Fibroblast of lung (primary cell): ENCODE results near the gene NUFIP2. TPM values are rescaled to one million over a fixed set of nuclear protein-coding genes. Genes with fewer than 3 reads are reported as not detected.
A peak's percentile ranks its signal among the peaks of the same experiment; 100 is the strongest.

Source experiments
- DNase-seq, 2 donors: peaks; one replicate each; pipeline versions ENCODE4 v3.0.0 to v3.0.0-alpha.2; 2010; ENCODE audit warnings: low read depth in 2 of 2
- H2AFZ ChIP-seq: 2 replicates; pipeline ENCODE4 v1.5.1; 2012; ENCODE audit warnings: low read length, control low read depth, inconsistent platforms
- H3K27ac ChIP-seq: 2 replicates; pipeline ENCODE4 v1.5.1; 2011; ENCODE audit warnings: low read length, control low read depth; ENCODE audit not compliant: insufficient read depth
- H3K27me3 ChIP-seq: 2 replicates; pipeline ENCODE4 v1.5.1; 2011; ENCODE audit warnings: mild to moderate bottlenecking, low read length; ENCODE audit not compliant: control insufficient read depth, insufficient read depth
- H3K36me3 ChIP-seq: 2 replicates; pipeline ENCODE4 v1.5.1; 2011; ENCODE audit warnings: low read length; ENCODE audit not compliant: control insufficient read depth, insufficient read depth
- H3K4me1 ChIP-seq: 2 replicates; pipeline ENCODE4 v1.5.1; 2011; ENCODE audit warnings: low read length; ENCODE audit not compliant: control insufficient read depth, insufficient read depth; ENCODE audit errors: extremely low read depth
- H3K4me2 ChIP-seq: 2 replicates; pipeline ENCODE4 v1.5.1; 2011; ENCODE audit warnings: low read length, control low read depth; ENCODE audit not compliant: insufficient read depth; ENCODE audit errors: extremely low read depth
- H3K4me3 ChIP-seq, 4 experiments: fragments of 200-600 bp in 1 of 4; sonication (generic) in 1 of 4; replicated peaks in 1 of 4; 2 replicates each; pipeline ENCODE4 v1.5.1; 2011 to 2016; ENCODE audit warnings: low read length in 4 of 4, low read depth in 3 of 4, mild to moderate bottlenecking in 3 of 4, control low read depth in 2 of 4, inconsistent platforms in 1 of 4, mixed read lengths in 1 of 4; ENCODE audit not compliant: insufficient read depth in 1 of 4; ENCODE audit errors: control extremely low read depth in 1 of 4
- H3K79me2 ChIP-seq: 2 replicates; pipeline ENCODE4 v1.5.1; 2012; ENCODE audit warnings: mild to moderate bottlenecking, low read length, inconsistent platforms; ENCODE audit not compliant: control insufficient read depth, insufficient read depth
- H3K9ac ChIP-seq: 2 replicates; pipeline ENCODE4 v1.5.1; 2011; ENCODE audit warnings: mild to moderate bottlenecking, low read length, control low read depth; ENCODE audit not compliant: insufficient read depth
- H3K9me3 ChIP-seq: 2 replicates; pipeline ENCODE4 v1.5.1; 2012; ENCODE audit warnings: low read depth, low read length; ENCODE audit not compliant: control insufficient read depth, insufficient read depth
- H4K20me1 ChIP-seq: 2 replicates; pipeline ENCODE4 v1.5.1; 2011; ENCODE audit warnings: low read length; ENCODE audit not compliant: control insufficient read depth, insufficient read depth; ENCODE audit errors: extremely low read depth
- CTCF ChIP-seq, 2 donors: IDR thresholded peaks in 1 of 2; conservative IDR thresholded peaks in 1 of 2; 1 replicate in 1 of 2; 2 replicates in 1 of 2; pipeline ENCODE4 v1.5.1; 2011 to 2012; ENCODE audit warnings: low read length in 2 of 2, control low read depth in 1 of 2, inconsistent platforms in 1 of 2, low read depth in 1 of 2, mild to moderate bottlenecking in 1 of 2
- EZH2 ChIP-seq: IDR thresholded peaks from 2 replicates; pipeline ENCODE4 v1.5.1; 2012; ENCODE audit warnings: low read length, control low read depth, mild to moderate bottlenecking; ENCODE audit errors: missing control alignments
- polyA plus RNA-seq, 2 donors: library from polyadenylated mRNA; depleted of rRNA in 1 of 2; stranded (reverse) in 1 of 2; unstranded in 1 of 2; fragments of >200 nt; gene quantifications; 2 replicates each; pipeline ENCODE4 v1.2.1, GENCODE V29; 2011 to 2012; ENCODE audit warnings: missing spikeins in 1 of 2
- total RNA-seq: library from RNA; depleted of rRNA; stranded (reverse); fragments of >200 nt; gene quantifications from 2 replicates; pipeline ENCODE4 v1.2.1, GENCODE V29; 2014

NUFIP2 gene
- total and polyA plus RNA-seq, 2 donors (not counting 1 experiment from before 2014, with no cell fraction given), result 12.3 to 33.2 TPM

DNA sequence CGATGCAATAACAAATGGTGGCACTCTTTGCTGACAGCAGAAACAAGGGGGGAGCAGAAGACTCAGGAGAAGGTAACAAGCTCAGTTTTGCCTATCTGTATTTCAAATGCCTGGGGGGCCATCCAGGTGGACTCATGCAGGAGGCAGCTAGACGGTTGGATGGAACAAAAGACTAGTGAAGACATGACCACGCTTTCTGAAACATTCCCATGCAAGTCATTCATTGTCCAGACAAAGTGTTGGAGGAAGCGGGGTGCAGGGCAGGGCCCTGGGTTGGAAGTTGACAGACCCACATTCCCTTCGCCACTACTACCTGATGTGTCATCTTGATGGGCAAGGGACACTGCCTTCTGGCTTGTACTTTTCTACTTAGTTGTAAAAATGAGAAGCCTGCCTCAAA, 77.1 kb downstream of the NUFIP2 start:
- Histone ChIP-seq H3K4me3 (no peak overlapping the region), H3K4me1 (no peaks in the 10 kb centered on the region)

GRCh38 chr17:29216181-29216580, 77.8 kb downstream of the NUFIP2 start:
- no peaks in the 10 kb centered on the region for H4K20me1 ChIP-seq
- no peaks in the 10 kb centered on the region for H3K4me1 ChIP-seq

More for the DNA sequence above, 77.1 kb downstream of the NUFIP2 start:
- H3K9me3 ChIP-seq, result no peaks in the 10 kb centered on the region
- H3K27me3 ChIP-seq, result no peaks in the 10 kb centered on the region
- no peak overlapping the region for H3K27ac ChIP-seq
- TF ChIP-seq CTCF (conservative IDR thresholded peaks at IDR 0.05 in 1 of 2, IDR thresholded peaks at IDR 0.05 in 1 of 2; ENCODE audit: low read depth in 1 of 2, low read length in 2 of 2) (no peak), EZH2 (no peak)
- H2AFZ ChIP-seq, result no peak overlapping the region
- no peaks in the 10 kb centered on the region for H3K79me2 ChIP-seq
- no peak for DNase-seq
- no peaks in the 10 kb centered on the region for H3K36me3 ChIP-seq
- no peaks in the 10 kb centered on the region for H4K20me1 ChIP-seq
- no peak overlapping the region for H3K9ac ChIP-seq
- H3K4me2 ChIP-seq, result no peak overlapping the region

GRCh38 chr17:29215717-29216116, 78.2 kb downstream of the NUFIP2 start:
- Histone ChIP-seq H3K36me3 (no peaks in the 10 kb centered on the region), H3K9me3 (no peaks in the 10 kb centered on the region), H2AFZ (no peak overlapping the region), H3K9ac (no peak overlapping the region), H3K27me3 (no peaks in the 10 kb centered on the region), H3K79me2 (no peaks in the 10 kb centered on the region), H3K27ac (no peak overlapping the region), H3K4me1 (no peaks in the 10 kb centered on the region), H3K4me2 (no peak overlapping the region), H3K4me3 (no peak overlapping the region), H4K20me1 (no peaks in the 10 kb centered on the region)
- DNase-seq, result peak; percentile 41 to 60
- no peak for TF ChIP-seq EZH2
- no peak for TF ChIP-seq CTCF (conservative IDR thresholded peaks at IDR 0.05 in 1 of 2, IDR thresholded peaks at IDR 0.05 in 1 of 2; ENCODE audit: low read depth in 1 of 2, low read length in 2 of 2)

More at GRCh38 chr17:29216181-29216580, 77.8 kb downstream of the NUFIP2 start:
- Histone ChIP-seq H3K27me3 (no peaks in the 10 kb centered on the region), H3K79me2 (no peaks in the 10 kb centered on the region), H2AFZ (no peak overlapping the region), H3K9me3 (no peaks in the 10 kb centered on the region), H3K9ac (no peak overlapping the region), H3K4me2 (no peak overlapping the region), H3K4me3 (no peak overlapping the region), H3K27ac (no peak overlapping the region), H3K36me3 (no peaks in the 10 kb centered on the region)
- no peak for TF ChIP-seq CTCF (conservative IDR thresholded peaks at IDR 0.05 in 1 of 2, IDR thresholded peaks at IDR 0.05 in 1 of 2; ENCODE audit: low read depth in 1 of 2, low read length in 2 of 2)
- TF ChIP-seq EZH2, result no peak
- DNase-seq, result no peak
